Stimulated activated CD8-positive, alpha-beta memory T cell treated with anti-CD3 and anti-CD28 coated beads, Interleukin-4, amount 100 ng/mL, for 48 hours (primary cell): Measurements from ENCODE around the gene CHN1.

ENCODE experiments used
- DNase-seq: peaks from one replicate; pipeline ENCODE4 v3.0.0-alpha.2; 2020

Gene CHN1

DNA sequence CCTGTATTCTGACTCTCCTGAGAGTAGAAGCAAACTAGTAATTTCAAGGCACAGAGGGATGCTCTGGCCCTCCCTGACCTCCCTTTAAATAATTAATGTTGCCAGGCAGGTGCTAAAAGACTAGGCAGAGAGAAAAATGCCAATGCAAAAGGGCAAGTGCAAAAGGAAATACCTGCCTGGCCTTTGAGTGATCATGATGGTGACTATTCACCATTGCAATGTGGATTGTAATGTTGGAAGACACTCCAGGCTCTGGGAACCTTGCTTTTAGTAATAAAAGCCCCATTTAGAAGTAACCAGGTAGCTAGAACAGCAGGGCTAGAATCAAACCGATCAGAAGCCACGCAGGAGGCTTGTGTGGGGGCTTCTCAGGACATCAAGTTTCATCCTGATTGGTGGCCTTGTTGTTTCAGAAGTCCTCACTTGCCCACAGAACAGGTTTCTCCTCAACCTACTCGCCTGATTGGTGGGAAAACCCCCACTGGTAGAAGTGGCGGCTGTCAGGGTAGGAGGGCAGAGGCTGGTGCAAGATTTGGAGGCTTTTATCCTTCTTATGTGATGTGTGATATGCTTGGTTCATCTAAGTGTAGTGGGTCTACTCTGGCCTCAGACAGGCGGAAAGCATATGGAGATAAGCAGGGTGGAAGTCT is 224.9 kb downstream of the CHN1 start:
- no peak for DNase-seq

GRCh38 chr2:174779361-174779928 is 225.7 kb downstream of the CHN1 start:
- DNase-seq, result no peak

GRCh38 chr2:174778085-174778981 is 226.8 kb downstream of the CHN1 start:
- DNase-seq, result peak; percentile 78

DNA sequence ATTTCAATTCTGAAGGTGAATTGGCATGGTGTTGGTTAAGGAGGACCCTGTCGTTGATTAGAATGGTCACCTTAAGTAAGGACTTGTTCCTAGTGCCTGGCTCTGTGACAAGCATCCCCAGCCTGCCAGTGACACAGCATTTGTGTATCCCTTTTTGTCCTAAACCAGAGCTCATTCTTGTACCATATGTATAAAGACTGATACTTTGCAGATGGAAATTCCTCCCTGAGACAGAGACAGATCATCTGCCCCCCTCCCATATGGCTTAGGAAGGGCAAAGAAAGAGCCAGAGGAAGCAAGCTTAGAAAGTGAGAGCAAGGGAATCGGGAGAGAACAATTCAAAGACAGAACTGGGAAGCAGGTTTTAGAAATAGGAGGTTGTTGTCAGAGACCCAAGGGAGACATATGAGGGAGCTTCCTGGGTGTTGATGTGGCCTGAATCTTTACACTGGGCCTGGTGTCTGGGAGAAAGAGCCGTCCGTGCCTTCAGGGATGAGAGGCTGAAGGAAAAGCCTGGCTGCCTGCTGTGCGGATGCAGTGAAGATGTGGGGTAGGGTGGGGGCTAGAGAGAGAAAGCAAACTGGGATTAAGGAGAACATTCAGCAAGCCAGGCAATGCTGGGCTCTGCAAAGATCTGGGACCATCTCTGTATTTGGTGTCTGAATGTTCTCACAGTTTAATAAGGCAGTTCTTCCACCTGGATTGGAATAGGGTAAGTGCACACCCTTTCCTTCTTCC is 227.7 kb downstream of the CHN1 start:
- DNase-seq, result no peak

DNA sequence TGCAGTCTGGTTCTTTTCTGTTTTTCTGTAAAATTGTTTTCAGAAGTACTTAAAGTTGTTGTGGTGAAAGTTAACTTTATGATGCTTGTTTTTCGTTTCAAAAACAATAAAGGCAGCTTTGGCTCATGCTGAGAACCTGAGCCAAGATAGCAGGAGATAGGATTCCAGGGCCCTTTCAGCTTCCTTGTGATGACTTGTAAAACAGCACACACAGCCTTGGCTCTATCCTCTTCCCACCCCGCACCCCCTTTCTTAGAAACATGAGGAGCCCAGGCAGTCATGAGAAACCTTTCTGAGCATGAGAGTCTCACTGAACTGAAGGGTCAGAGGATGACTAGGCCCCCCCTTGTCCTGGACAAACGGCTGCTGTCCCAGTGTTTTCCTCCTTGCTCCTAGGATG is 228.5 kb downstream of the CHN1 start:
- no peak for DNase-seq

- peak; percentile 51 for DNase-seq
Measured at GRCh38 chr2:174776223-174776622, 229.0 kb downstream of the CHN1 start.

GRCh38 chr2:174775571-174775980 is 229.6 kb downstream of the CHN1 start:
- DNase-seq, result no peak

GRCh38 chr2:174774886-174775285 is 230.3 kb downstream of the CHN1 start:
- no peak for DNase-seq

- no peak for DNase-seq
Measured at GRCh38 chr2:174773215-174773614, 232.0 kb downstream of the CHN1 start.

- no peak for DNase-seq
Measured at GRCh38 chr2:174772472-174772801, 232.7 kb downstream of the CHN1 start.

- DNase-seq, result peak; percentile 70
Measured at GRCh38 chr2:174771631-174772471, 233.3 kb downstream of the CHN1 start.

DNA sequence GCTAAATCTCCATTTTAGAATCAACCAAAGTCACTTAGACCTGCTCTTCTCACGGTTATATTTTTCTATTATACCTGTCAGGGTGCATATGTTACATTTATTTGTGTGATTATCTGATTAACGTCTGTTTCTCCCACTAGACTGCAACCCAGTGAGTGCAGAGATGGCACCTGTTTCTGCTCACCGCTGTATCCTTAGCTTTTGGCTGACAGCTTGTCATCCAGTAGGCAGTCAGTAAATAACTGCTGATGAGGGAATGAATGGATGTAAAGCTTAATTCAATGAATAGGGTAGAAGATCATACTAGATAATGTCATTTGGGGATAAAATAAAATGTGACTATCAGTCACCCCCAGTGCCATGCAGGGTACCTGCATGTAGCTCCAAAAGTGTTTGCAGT is 234.0 kb downstream of the CHN1 start:
- DNase-seq, result no peak

DNA sequence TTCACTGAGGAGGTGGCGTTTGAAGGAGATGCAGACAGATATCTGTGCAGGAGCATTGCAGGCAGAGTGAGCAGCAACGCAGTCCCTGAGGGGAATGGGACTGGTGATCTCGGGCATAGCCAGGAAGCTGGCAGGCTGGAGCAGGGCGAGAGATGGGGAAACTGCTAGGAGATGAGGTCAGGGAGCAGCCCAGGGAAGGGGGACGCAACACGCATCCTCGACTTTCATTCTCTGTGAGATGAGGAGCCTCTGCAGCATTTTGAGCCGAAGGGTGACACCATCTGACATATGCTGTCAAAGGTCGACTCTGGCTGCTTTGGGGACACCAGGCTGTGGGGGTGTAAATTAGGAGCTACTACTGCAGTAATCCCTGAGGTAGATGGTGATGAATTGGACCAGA is 236.6 kb downstream of the CHN1 start:
- no peak for DNase-seq

DNA sequence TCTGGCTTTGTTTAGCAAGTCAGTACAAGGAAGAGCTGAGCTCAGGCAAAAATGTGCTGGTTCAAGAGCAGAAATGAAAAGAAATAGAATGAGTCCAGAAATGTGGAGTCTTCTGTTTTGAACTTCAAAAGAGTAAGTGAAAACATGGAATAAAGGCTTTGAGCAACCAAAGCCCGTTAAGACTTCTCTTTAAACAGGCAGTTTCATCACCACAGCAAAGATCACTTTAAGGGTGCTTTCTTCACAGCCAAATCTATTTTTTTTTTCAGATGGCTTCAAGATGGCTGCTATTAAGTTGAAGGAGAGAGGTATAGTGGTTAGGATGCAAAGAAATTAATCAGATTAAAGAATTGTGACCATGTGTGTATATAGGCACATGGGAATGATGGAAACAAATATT is 238.9 kb downstream of the CHN1 start:
- no peak for DNase-seq

DNA sequence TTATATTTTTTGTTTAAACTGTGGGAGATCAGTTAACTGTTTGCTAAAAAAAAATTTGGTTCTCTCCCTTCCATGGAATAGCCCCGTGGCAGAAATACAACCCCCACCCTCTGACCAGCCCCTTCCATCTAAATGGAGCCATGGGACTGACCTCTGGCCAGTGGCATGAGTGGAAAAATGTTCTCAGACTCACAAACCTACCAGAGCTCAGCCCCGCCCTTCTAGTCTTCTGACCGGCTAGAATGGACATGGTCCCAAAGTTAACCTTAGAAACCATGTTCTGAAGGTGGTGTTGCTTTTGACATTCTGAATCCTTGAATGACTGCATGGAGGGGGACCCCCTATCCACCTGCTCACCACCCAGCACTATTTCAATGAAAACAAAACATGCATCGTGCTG is 239.6 kb downstream of the CHN1 start:
- no peak for DNase-seq

DNA sequence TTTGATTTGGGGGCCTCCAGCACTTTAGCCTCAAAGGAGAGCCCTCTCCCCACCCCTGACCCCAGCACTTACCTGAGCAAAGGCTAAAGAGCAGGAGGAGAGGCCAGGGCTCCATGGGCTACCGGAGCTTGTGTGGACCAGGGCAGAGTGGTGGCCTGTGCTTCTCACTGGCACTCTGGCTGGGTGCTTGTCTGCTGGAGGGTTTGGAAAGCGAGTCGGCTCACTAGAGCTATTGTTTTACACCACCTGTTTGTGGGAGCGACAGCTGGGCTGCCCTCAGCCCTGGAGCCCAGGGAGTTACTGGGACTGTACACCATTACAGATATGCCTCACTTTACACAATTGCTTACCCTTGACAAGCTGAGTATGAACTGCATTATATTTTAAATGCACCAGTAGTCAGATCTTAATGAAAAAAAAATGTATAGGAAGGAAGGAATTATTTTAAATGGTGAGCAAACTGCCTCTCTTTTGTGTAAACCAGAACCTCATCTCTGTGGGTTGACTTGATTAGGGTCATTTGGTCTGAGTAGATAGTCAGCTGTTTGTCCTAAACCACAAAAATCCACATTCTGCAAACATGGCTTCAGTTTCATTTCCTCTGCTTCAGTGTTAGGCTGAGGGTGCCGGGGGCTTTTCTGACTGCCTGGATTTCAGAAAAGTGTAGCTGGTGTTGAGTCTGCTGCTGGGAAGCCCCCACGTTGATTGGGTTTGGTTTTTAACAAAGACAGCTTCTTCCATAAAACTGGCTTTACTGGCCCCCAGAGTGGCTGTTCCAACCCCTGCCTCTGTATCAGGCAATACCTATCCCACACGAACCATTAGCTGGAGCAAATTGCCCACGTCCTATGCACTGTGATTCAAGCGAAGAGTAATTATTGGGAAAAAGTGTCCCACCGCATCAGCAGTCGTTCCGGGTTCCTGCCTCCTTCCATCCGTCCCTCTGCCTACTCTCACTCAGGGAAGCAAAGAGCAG is 240.6 kb downstream of the CHN1 start, which contains the start of gene CHRNA1:
Gene CHRNA1, minus strand, starts transcription at position 193 of the 976 bp plus-strand sequence. Its CDS starts 78 bp downstream, at position 115.
- DNase-seq, result no peak

- DNase-seq, result no peak
Measured at GRCh38 chr2:174763780-174764179, 241.4 kb downstream of the CHN1 start.

- no peak for DNase-seq
Measured at GRCh38 chr2:174762464-174762863, 242.7 kb downstream of the CHN1 start.

GRCh38 chr2:174761837-174762236 is 243.3 kb downstream of the CHN1 start:
- no peak for DNase-seq

GRCh38 chr2:174760845-174761473 is 244.2 kb downstream of the CHN1 start:
- DNase-seq, result no peak
